ENCODE results near the gene NR2E1. TPM values are rescaled to one million over a fixed set of nuclear protein-coding genes. Genes with fewer than 3 reads are reported as not detected.
A peak's percentile ranks its signal among the peaks of the same experiment; 100 is the strongest.

Gene NR2E1
- total RNA-seq, 6 donors from 2014 or later: not detected

DNA sequence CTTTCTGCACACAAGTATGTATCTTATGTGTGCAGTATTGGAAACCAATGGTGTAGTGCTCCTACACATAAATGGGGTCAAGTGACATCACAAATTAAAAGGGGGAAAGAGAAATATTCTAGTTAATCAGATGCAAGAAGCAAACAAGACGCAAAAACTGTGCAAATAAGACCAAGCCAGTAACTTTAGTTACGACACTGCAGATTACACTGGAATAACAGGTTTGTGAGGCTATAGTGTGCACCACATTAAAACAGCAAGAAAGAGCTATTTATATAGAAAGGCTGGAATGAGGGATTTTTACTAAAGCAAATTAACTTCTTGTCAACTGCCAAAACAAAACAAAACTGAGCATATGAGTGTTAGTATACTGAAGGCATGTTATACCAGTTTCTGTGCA lies 45.8 kb downstream of the NR2E1 start:
- H3K27ac ChIP-seq: no peak overlapping the region
- no peak overlapping the region for H3K4me3 ChIP-seq
- ATAC-seq (ENCODE audit: low FRiP score in 2 of 2) (no peak), DNase-seq (no peak)
- no peaks in the 10 kb centered on the region for H3K9me3 ChIP-seq
- TF ChIP-seq EP300 (IDR thresholded peaks at IDR 0.05) (no peak), POLR2A (IDR thresholded peaks at IDR 0.05) (no peak), POLR2AphosphoS5 (IDR thresholded peaks at IDR 0.05) (no peak)
- TF ChIP-seq, protein P1, sequence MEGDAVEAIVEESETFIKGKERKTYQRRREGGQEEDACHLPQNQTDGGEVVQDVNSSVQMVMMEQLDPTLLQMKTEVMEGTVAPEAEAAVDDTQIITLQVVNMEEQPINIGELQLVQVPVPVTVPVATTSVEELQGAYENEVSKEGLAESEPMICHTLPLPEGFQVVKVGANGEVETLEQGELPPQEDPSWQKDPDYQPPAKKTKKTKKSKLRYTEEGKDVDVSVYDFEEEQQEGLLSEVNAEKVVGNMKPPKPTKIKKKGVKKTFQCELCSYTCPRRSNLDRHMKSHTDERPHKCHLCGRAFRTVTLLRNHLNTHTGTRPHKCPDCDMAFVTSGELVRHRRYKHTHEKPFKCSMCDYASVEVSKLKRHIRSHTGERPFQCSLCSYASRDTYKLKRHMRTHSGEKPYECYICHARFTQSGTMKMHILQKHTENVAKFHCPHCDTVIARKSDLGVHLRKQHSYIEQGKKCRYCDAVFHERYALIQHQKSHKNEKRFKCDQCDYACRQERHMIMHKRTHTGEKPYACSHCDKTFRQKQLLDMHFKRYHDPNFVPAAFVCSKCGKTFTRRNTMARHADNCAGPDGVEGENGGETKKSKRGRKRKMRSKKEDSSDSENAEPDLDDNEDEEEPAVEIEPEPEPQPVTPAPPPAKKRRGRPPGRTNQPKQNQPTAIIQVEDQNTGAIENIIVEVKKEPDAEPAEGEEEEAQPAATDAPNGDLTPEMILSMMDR (IDR thresholded peaks at IDR 0.05): no peak
- H3K4me1 ChIP-seq: peaks cover 0 to 12% (median 3%) of the 10 kb centered on the region in 4 donors
- WGBS, 2 donors: 64 to 73% methylated on average over 2 of the region's 2 CpGs
- H3K27me3 ChIP-seq: no peaks in the 10 kb centered on the region
- peaks cover 0 to 52% (median 3%) of the 10 kb centered on the region in 4 donors for H3K36me3 ChIP-seq

DNA sequence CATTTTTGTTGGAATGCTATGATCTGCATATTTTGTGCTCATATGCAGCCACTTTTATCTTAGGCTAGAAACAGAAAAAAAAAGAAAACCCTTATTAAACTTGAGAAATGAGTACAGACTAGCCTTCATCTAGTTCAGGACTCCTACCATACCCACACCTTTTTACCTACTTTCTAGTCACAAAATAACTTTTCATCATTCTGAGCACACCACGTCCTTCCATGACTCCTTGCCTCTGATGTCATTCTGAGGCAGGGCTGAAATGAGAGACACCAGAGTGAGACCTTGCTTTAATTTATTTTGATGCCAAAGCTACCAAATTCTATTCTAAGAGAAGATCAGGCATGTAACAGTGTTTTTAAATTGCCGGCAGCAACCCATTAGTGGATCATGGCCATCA lies 56.2 kb downstream of the NR2E1 start:
- TF ChIP-seq EP300 (IDR thresholded peaks at IDR 0.05): no peak
- 89 to 90% methylated on average over 2 of the region's 2 CpGs for WGBS, 2 donors
- H3K4me3 ChIP-seq: no peak overlapping the region
- DNase-seq (no peak), ATAC-seq (ENCODE audit: low FRiP score in 2 of 2) (no peak)
- H3K27me3 ChIP-seq: no peaks in the 10 kb centered on the region
- H3K9me3 ChIP-seq: no peaks in the 10 kb centered on the region
- H3K36me3 ChIP-seq: peaks cover 6 to 56% (median 20%) of the 10 kb centered on the region in 4 donors
- H3K4me1 ChIP-seq: no peaks in the 10 kb centered on the region
- H3K27ac ChIP-seq: peak overlapping the region in 1 of 4 donors; percentile 40

DNA sequence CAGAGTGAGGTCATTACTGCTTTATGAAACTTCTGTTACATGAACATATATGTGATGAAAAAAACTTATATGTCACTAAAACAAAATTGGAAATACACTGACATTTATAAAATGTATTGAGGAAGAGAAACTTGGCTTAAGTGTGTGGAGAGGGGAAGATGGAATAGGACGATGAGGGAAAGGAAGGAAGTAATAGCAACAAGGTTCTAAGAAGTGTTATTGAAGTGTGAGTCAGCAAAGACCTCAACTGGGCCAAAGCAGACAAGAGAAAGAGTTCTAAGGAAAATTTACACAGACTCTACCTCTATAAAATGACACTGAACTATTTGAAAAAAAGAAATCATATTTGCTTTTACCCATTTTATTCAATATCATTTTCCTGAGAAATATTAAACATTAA lies 56.7 kb downstream of the NR2E1 start:
- Histone ChIP-seq H3K9me3 (no peaks in the 10 kb centered on the region), H3K36me3 (peaks cover 6 to 52% (median 20%) of the 10 kb centered on the region in 4 donors), H3K4me3 (no peak overlapping the region), H3K27me3 (no peaks in the 10 kb centered on the region), H3K4me1 (no peaks in the 10 kb centered on the region), H3K27ac (peak overlapping the region in 1 of 4 donors; percentile 40)
- no peak for DNase-seq
- peak in 1 of 2 donors; percentile 65 for ATAC-seq (ENCODE audit: low FRiP score in 2 of 2)
- TF ChIP-seq POLR2AphosphoS5 (IDR thresholded peaks at IDR 0.05): no peak
- TF ChIP-seq POLR2A (IDR thresholded peaks at IDR 0.05): no peak
- TF ChIP-seq EP300 (IDR thresholded peaks at IDR 0.05): no peak
- TF ChIP-seq, protein P1 (IDR thresholded peaks at IDR 0.05): no peak
- WGBS, 2 donors: 28 to 47% methylated on average over 1 of the region's 1 CpG

DNA sequence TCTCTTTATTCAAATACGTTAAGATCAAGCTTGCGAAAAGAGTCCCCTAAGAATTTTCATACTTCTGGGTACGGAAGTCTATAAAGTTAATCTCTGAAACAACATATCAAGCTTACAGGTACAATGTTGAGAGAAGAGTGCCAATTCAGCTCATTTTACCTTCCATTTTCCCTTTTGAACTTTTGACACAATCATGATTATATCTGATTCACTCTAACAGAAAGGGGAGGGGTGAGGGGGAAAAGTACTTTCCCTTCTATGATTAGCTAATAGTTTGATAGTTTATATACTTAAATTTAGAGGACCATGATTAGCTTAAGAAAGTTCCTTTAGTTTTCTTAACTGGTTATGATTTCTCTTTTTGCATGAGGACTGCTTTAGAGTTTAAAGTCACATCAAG lies 61.5 kb downstream of the NR2E1 start:
- DNase-seq (no peak), ATAC-seq (ENCODE audit: low FRiP score in 2 of 2) (no peak)
- no peaks in the 10 kb centered on the region for H3K9me3 ChIP-seq
- H3K4me1 ChIP-seq: no peaks in the 10 kb centered on the region
- WGBS, 2 donors: 96 to 97% methylated on average over 3 of the region's 3 CpGs
- TF ChIP-seq EP300 (IDR thresholded peaks at IDR 0.05) (no peak), POLR2AphosphoS5 (IDR thresholded peaks at IDR 0.05) (no peak), POLR2A (IDR thresholded peaks at IDR 0.05) (no peak)
- TF ChIP-seq, protein P1 (IDR thresholded peaks at IDR 0.05): no peak
- H3K27ac ChIP-seq: no peak overlapping the region
- peaks cover 0 to 15% (median 0%) of the 10 kb centered on the region in 4 donors for H3K36me3 ChIP-seq
- H3K4me3 ChIP-seq: no peak overlapping the region
- no peaks in the 10 kb centered on the region for H3K27me3 ChIP-seq

DNA sequence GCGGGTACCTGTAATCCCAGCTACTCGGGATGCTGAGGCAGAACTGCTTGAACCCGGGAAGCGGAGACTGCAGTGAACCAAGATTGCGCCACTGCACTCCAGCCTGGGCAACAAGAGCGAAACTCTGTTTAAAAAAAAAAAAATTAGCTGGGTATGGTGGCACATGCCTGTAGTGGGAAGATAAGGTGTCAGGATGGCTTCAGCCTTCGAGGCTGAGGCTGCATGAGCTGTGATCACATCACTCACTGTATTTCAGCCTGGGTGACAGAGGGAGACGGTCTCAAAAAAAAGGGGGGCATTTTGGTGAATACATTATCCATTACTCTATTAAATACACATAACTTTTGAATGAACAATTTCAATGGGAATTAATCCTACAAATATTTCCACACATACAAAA lies 62.6 kb downstream of the NR2E1 start:
- Histone ChIP-seq H3K27ac (no peak overlapping the region), H3K27me3 (no peaks in the 10 kb centered on the region), H3K4me3 (no peak overlapping the region), H3K4me1 (no peaks in the 10 kb centered on the region), H3K9me3 (no peaks in the 10 kb centered on the region), H3K36me3 (peaks cover 0 to 8% (median 0%) of the 10 kb centered on the region in 4 donors)
- DNase-seq (no peak), ATAC-seq (ENCODE audit: low FRiP score in 2 of 2) (no peak)
- TF ChIP-seq POLR2A (IDR thresholded peaks at IDR 0.05) (no peak), POLR2AphosphoS5 (IDR thresholded peaks at IDR 0.05) (no peak), EP300 (IDR thresholded peaks at IDR 0.05) (no peak)
- TF ChIP-seq, protein P1 (IDR thresholded peaks at IDR 0.05): no peak
- WGBS, 2 donors: 91 to 94% methylated on average over 8 of the region's 8 CpGs

All from upper lobe of left lung (tissue), 6 donors.